Inflammatory macrophage (primary cell): Measurements from ENCODE around the gene B3GNT8.
"Not testable (repeated sequence)": the region's sequence is repeated elsewhere in the genome, so short reads cannot be mapped to it uniquely, and the experiment has no call there.

Experiments
- DNase-seq, 2 donors: peaks; one replicate each; pipeline ENCODE4 v3.0.0-alpha.2; 2020 to 2022

B3GNT8 gene

GRCh38 chr19:41435936-41436673, 8.9 kb upstream of the B3GNT8 start:
- no peak for DNase-seq

GRCh38 chr19:41435376-41435775, 8.2 kb upstream of the B3GNT8 start:
- not testable (repeated sequence) for DNase-seq

GRCh38 chr19:41434450-41434849, 7.3 kb upstream of the B3GNT8 start:
- no peak for DNase-seq

GRCh38 chr19:41433171-41433570, 6.0 kb upstream of the B3GNT8 start:
- no peak for DNase-seq

GRCh38 chr19:41431426-41432386, 4.5 kb upstream of the B3GNT8 start:
- DNase-seq = peak; percentile 69 to 77

GRCh38 chr19:41430922-41431321, 3.7 kb upstream of the B3GNT8 start:
- no peak for DNase-seq

- no peak for DNase-seq
Observed at GRCh38 chr19:41428481-41428859, 1.3 kb upstream of the B3GNT8 start.

GRCh38 chr19:41427647-41428480, 690 bp upstream of the B3GNT8 start:
- DNase-seq = no peak

- DNase-seq = no peak
Observed at GRCh38 chr19:41426116-41426841, 895 bp downstream of the B3GNT8 start.

GRCh38 chr19:41425174-41426115, 1.7 kb downstream of the B3GNT8 start:
- DNase-seq = no peak

- DNase-seq = no peak
Observed at GRCh38 chr19:41424335-41425173, 2.6 kb downstream of the B3GNT8 start.

- DNase-seq = no peak
Observed at GRCh38 chr19:41422955-41423354, 4.2 kb downstream of the B3GNT8 start.

- DNase-seq = no peak
Observed at GRCh38 chr19:41422456-41422855, 4.7 kb downstream of the B3GNT8 start.

GRCh38 chr19:41421973-41422372, 5.2 kb downstream of the B3GNT8 start:
- no peak for DNase-seq

- no peak for DNase-seq
Observed at GRCh38 chr19:41421314-41421713, 5.9 kb downstream of the B3GNT8 start.

GRCh38 chr19:41420101-41420880, 6.9 kb downstream of the B3GNT8 start:
- DNase-seq = peak; percentile 90 to 93

- DNase-seq = no peak
Observed at GRCh38 chr19:41416194-41416674, 10.9 kb downstream of the B3GNT8 start.

GRCh38 chr19:41415154-41415571, 12.0 kb downstream of the B3GNT8 start:
- no peak for DNase-seq

GRCh38 chr19:41414461-41414860, 12.7 kb downstream of the B3GNT8 start:
- no peak for DNase-seq
